Ishikawa (cell line): ENCODE results near the gene TEAD1.

ENCODE experiments used
- CEBPB ChIP-seq: IDR thresholded peaks from 2 replicates; pipeline ENCODE4 v1.6.1; 2012
- CREB1 ChIP-seq: IDR thresholded peaks from 2 replicates; pipeline ENCODE4 v1.6.1; 2012; ENCODE audit warnings: low read depth
- EGR1 ChIP-seq: IDR thresholded peaks from 2 replicates; pipeline ENCODE4 v1.6.1; 2012
- EP300 ChIP-seq: IDR thresholded peaks from 2 replicates; pipeline ENCODE4 v1.6.1; 2012; ENCODE audit warnings: borderline replicate concordance
- FOXM1 ChIP-seq: IDR thresholded peaks from 2 replicates; pipeline ENCODE4 v1.6.1; 2012; ENCODE audit warnings: low read depth, borderline replicate concordance
- NFIC ChIP-seq: IDR thresholded peaks from 2 replicates; pipeline ENCODE4 v1.6.1; 2012
- RAD21 ChIP-seq: IDR thresholded peaks from 2 replicates; pipeline ENCODE4 v1.6.1; 2012; ENCODE audit warnings: low read depth
- TAF1 ChIP-seq: IDR thresholded peaks from 2 replicates; pipeline ENCODE4 v1.6.1; 2012; ENCODE audit warnings: low read depth, mild to moderate bottlenecking
- TCF12 ChIP-seq: IDR thresholded peaks from 2 replicates; pipeline ENCODE4 v1.6.1; 2012; ENCODE audit warnings: low read depth
- TEAD4 ChIP-seq: IDR thresholded peaks from 2 replicates; pipeline ENCODE4 v1.6.1; 2012
- YY1 ChIP-seq: IDR thresholded peaks from 2 replicates; pipeline ENCODE4 v1.6.1; 2012; ENCODE audit warnings: low read depth
- ZBTB7A ChIP-seq: IDR thresholded peaks from 2 replicates; pipeline ENCODE4 v1.6.1; 2012; ENCODE audit warnings: low read depth
- TF ChIP-seq, protein P1 (sequence below): IDR thresholded peaks from 2 replicates; pipeline ENCODE4 v1.6.1; 2012; ENCODE audit warnings: low read depth, mild to moderate bottlenecking
- TF ChIP-seq, protein P2 (sequence below): IDR thresholded peaks from 2 replicates; pipeline ENCODE4 v1.6.1; 2012
- TF ChIP-seq, protein P3 (sequence below): IDR thresholded peaks from 2 replicates; pipeline ENCODE4 v1.6.1; 2012

TEAD1 gene

DNA sequence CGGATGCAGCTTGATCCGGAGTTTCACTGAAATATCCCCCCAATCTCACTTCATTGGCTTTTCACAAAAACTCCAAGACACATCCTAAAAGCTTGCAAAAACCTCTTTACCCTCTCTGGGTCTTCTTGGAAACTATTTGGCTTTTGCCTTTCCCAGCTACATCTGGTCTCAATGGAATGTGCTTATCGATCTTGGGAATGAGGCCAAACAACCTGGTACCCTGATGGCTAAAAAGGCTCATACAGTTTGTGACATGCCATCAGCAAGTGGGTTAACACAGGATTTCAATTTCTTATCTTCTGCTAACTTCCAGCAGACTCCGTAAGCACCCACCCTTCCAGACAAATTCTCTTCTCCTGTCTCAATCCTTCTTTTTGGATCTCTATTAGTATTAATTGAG is 45.9 kb upstream of the TEAD1 start:
- TF ChIP-seq CREB1 (no peak), TAF1 (no peak), CEBPB (no peak), YY1 (no peak), NFIC (no peak), EGR1 (no peak), TCF12 (no peak), EP300 (no peak), RAD21 (no peak), TEAD4 (no peak), FOXM1 (no peak), ZBTB7A (no peak)
- TF ChIP-seq, protein P1, sequence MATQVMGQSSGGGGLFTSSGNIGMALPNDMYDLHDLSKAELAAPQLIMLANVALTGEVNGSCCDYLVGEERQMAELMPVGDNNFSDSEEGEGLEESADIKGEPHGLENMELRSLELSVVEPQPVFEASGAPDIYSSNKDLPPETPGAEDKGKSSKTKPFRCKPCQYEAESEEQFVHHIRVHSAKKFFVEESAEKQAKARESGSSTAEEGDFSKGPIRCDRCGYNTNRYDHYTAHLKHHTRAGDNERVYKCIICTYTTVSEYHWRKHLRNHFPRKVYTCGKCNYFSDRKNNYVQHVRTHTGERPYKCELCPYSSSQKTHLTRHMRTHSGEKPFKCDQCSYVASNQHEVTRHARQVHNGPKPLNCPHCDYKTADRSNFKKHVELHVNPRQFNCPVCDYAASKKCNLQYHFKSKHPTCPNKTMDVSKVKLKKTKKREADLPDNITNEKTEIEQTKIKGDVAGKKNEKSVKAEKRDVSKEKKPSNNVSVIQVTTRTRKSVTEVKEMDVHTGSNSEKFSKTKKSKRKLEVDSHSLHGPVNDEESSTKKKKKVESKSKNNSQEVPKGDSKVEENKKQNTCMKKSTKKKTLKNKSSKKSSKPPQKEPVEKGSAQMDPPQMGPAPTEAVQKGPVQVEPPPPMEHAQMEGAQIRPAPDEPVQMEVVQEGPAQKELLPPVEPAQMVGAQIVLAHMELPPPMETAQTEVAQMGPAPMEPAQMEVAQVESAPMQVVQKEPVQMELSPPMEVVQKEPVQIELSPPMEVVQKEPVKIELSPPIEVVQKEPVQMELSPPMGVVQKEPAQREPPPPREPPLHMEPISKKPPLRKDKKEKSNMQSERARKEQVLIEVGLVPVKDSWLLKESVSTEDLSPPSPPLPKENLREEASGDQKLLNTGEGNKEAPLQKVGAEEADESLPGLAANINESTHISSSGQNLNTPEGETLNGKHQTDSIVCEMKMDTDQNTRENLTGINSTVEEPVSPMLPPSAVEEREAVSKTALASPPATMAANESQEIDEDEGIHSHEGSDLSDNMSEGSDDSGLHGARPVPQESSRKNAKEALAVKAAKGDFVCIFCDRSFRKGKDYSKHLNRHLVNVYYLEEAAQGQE = no peak
- TF ChIP-seq, protein P2, sequence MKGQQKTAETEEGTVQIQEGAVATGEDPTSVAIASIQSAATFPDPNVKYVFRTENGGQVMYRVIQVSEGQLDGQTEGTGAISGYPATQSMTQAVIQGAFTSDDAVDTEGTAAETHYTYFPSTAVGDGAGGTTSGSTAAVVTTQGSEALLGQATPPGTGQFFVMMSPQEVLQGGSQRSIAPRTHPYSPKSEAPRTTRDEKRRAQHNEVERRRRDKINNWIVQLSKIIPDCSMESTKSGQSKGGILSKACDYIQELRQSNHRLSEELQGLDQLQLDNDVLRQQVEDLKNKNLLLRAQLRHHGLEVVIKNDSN = no peak
- TF ChIP-seq, protein P3, sequence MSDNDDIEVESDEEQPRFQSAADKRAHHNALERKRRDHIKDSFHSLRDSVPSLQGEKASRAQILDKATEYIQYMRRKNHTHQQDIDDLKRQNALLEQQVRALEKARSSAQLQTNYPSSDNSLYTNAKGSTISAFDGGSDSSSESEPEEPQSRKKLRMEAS = no peak

DNA sequence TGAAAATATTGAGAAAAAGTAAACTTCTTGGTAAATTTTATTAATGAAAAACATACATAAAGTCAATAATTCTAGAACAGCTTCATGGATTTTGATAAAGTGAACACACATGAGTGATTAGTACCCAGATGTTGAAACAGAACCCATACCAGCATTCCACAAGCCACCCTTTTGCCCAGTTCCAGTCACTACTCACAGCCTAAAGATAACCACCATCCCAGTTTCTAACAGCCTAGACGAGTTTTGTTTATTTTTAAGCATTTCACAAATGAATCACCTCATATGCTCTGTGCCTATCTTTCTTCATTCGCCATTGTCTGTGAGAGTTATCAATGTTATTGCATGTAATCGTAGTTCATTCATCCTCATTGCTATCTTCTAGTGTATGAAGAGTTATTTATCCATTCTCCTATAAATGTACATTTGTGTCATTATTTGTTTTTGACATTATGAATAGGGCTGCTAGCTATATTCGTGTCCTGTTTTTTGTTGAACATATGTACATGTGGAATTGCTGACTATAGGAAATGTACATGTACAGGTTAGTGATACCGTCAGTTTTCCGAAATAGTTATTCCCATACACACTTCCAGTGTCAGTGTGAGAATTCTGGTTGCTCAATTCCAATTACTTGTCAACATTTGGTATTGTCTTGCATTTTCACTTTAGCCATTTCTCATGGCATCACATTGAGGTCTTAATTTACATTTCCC is 44.5 kb upstream of the TEAD1 start:
- TF ChIP-seq CEBPB (no peak), NFIC (no peak), RAD21 (no peak), TCF12 (no peak), FOXM1 (no peak), EGR1 (no peak), YY1 (no peak), TEAD4 (no peak), EP300 (no peak), TAF1 (no peak), CREB1 (no peak), ZBTB7A (no peak)
- TF ChIP-seq, protein P1 = no peak
- TF ChIP-seq, protein P2 = no peak
- TF ChIP-seq, protein P3 = no peak

DNA sequence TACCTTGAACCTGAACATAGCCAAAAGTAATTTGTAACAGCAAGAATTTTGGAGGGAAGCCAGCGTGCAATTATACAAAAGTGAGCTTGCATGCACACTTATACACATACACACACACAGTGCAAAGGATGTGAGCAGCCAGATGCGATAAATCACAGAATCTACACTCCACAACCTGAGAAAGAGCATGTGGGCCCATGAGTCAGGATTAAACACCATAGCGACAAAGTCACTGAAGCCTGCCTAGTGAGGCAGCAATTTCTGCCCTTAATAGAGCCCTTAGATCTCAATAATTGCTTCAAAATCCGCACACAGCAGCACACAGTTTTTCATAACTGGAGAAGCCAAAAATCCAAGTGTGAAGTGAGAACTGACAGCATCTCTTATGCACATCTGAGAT is 42.6 kb upstream of the TEAD1 start:
- TF ChIP-seq TAF1 (no peak), ZBTB7A (no peak), CEBPB (no peak), CREB1 (no peak), YY1 (no peak), FOXM1 (no peak), TCF12 (no peak), RAD21 (no peak), EGR1 (no peak), NFIC (no peak)
- TF ChIP-seq, protein P3 = no peak
- TF ChIP-seq, protein P1 = no peak

GRCh38 chr11:12634329-12634728 is 39.9 kb upstream of the TEAD1 start:
- TF ChIP-seq EGR1 = no peak
- TF ChIP-seq, protein P3 = no peak
- TF ChIP-seq TEAD4 = no peak
- no peak for TF ChIP-seq FOXM1
- no peak for TF ChIP-seq EP300
- TF ChIP-seq ZBTB7A = no peak
- no peak for TF ChIP-seq RAD21
- TF ChIP-seq TAF1 = no peak
- no peak for TF ChIP-seq YY1
- TF ChIP-seq CEBPB = no peak
- no peak for TF ChIP-seq NFIC
- TF ChIP-seq, protein P1 = no peak
- no peak for TF ChIP-seq TCF12
- TF ChIP-seq CREB1 = no peak
